ENCODE measurements around the gene AOAH. TPM values are rescaled to one million over a fixed set of nuclear protein-coding genes. Genes with fewer than 3 reads are reported as not detected.

The AOAH gene
- total RNA-seq, 4 donors from 2014 or later = 0.17 to 1.8 (median 1.6) TPM

DNA sequence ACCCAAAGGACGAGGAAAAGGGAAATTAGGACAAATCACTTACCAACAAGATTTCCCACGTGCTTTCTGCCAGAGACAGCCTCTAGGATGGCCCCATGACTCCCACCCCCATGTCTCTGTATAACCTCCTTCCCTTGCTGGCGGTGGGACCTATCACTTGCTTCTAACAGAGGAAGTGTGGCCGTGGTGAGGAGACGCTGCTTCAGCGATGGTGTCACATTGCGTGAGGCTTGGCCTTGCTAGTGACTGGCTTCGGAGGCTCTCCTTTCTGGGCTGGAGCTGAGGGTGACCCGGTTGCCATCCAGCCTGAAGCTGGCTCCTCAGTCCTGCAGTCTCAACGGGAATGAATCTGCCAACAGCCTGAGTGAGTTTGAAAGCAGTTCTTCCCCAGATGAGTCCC, 210.9 kb downstream of the AOAH start:
- H3K27ac ChIP-seq = no peak overlapping the region
- no peaks in the 10 kb centered on the region for H3K9me3 ChIP-seq
- H3K36me3 ChIP-seq = no peaks in the 10 kb centered on the region
- in situ Hi-C loops (cut with MboI; ENCODE audit: low sequenced_read_pairs in 4 of 4) = no loop called here
- DNase-seq (no peak), ATAC-seq (no peak)
- H3K4me3 ChIP-seq = no peak overlapping the region
- TF ChIP-seq, protein P1, sequence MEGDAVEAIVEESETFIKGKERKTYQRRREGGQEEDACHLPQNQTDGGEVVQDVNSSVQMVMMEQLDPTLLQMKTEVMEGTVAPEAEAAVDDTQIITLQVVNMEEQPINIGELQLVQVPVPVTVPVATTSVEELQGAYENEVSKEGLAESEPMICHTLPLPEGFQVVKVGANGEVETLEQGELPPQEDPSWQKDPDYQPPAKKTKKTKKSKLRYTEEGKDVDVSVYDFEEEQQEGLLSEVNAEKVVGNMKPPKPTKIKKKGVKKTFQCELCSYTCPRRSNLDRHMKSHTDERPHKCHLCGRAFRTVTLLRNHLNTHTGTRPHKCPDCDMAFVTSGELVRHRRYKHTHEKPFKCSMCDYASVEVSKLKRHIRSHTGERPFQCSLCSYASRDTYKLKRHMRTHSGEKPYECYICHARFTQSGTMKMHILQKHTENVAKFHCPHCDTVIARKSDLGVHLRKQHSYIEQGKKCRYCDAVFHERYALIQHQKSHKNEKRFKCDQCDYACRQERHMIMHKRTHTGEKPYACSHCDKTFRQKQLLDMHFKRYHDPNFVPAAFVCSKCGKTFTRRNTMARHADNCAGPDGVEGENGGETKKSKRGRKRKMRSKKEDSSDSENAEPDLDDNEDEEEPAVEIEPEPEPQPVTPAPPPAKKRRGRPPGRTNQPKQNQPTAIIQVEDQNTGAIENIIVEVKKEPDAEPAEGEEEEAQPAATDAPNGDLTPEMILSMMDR (IDR thresholded peaks at IDR 0.05 in 4 of 5, conservative IDR thresholded peaks at IDR 0.05 in 1 of 5) = no peak
- TF ChIP-seq POLR2A (IDR thresholded peaks at IDR 0.05) = no peak
- no peaks in the 10 kb centered on the region for H3K4me1 ChIP-seq
- intact Hi-C loops (cut with DNase I; ENCODE audit: low total_unique reads) = no loop called here
- no peaks in the 10 kb centered on the region for H3K27me3 ChIP-seq

DNA sequence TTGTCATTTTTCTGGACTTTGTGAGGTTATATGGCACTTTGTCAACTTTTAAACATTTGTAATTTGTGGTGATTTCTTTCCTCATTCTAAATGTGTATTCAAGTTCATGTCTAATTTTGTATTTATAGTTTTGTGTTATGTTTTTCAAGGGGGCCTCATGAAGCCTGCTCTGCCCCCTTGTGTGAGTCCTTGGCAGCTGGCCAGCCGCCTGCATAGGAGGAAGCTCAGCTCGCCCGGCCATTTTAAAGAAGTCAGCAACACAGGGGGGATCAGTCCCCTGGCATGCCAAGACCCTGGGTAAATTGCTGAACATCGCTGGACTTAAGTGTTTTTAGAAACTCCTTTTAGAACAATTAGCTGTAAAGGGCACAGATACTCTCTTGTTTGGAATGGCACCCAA, 211.7 kb downstream of the AOAH start:
- DNase-seq = no peak

DNA sequence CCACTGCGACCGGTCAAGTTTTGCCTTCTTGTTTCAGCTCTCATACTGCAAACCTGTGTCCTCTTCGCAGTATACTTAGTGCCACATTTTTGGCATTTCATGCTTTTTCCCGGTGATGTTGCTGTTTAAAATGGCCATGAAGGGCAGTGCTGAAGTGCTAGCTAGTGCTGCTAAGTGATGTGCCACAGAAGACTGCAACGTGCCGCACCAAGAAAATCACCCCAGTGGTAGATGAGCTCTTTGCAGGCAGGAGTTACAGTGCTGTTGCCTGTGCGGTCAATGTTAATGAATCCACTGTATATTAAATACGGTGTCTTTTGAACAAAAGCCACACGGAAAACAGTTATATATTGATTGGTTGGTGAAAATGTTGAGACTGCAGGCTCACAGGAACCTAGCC, 214.3 kb downstream of the AOAH start:
- no peak for DNase-seq
- TF ChIP-seq, protein P1 (IDR thresholded peaks at IDR 0.05 in 4 of 5, conservative IDR thresholded peaks at IDR 0.05 in 1 of 5) = no peak
- no peak for TF ChIP-seq POLR2A (IDR thresholded peaks at IDR 0.05)
- intact Hi-C loops (cut with DNase I; ENCODE audit: low total_unique reads) = no loop called here
- Histone ChIP-seq H3K4me1 (no peaks in the 10 kb centered on the region), H3K27ac (no peak overlapping the region), H3K4me3 (no peak overlapping the region), H3K27me3 (no peaks in the 10 kb centered on the region), H3K36me3 (no peaks in the 10 kb centered on the region), H3K9me3 (no peaks in the 10 kb centered on the region)
- in situ Hi-C loops (cut with MboI; ENCODE audit: low sequenced_read_pairs in 4 of 4) = no loop called here
- ATAC-seq = no peak

More for the DNA sequence above, 211.7 kb downstream of the AOAH start:
- intact Hi-C loops (cut with DNase I; ENCODE audit: low total_unique reads) (no loop called here), in situ Hi-C loops (cut with MboI; ENCODE audit: low sequenced_read_pairs in 4 of 4) (no loop called here)
- Histone ChIP-seq H3K27ac (no peak overlapping the region), H3K36me3 (no peaks in the 10 kb centered on the region), H3K9me3 (no peaks in the 10 kb centered on the region), H3K27me3 (no peaks in the 10 kb centered on the region), H3K4me3 (no peak overlapping the region), H3K4me1 (no peaks in the 10 kb centered on the region)
- ATAC-seq = no peak
- TF ChIP-seq, protein P1 (IDR thresholded peaks at IDR 0.05 in 4 of 5, conservative IDR thresholded peaks at IDR 0.05 in 1 of 5) = no peak
- TF ChIP-seq POLR2A (IDR thresholded peaks at IDR 0.05) = no peak

DNA sequence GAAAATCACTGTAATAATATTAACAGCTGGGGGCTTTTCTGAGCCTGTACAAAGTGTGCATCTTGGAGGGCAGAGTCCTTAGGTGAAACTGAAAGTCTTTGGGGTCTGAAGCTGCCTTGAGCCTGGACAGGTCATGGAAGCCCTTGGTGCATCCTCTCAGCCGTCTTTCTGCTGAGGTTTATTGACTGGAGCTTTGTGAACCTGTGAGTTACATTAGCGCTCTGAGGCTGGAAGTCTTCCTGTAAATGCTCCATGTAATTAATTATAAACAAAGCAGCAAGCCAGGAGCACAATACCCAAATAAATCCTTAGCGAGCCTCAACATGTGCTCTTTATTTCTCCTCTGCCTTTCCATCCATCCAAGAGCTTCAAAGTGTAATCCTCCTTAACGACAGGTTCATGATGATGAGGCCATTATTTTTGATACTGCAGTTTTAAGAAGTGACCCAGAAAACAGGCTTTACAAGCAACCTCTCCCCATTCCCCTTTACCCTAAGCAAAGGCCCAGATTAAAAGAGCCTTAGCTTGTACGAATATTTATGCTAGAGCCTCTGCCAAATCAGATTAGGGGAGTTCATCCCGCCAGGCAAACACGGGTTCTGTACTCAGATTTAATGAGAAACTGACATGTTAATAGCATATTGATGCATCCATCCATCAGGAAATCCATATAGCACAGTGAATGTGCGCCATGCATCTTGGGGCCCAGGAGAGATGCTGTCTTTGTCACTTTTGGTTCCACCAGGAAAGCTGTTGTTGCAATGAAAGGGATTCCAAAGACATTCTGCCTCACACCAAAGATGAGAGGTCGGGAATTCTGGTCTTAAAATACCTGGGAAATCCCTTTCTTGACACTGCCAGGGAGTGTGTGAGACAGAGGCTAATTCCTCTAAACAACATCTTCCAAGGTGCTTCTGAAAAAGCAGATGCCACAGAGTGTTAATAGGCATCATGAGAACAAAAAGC, 216.5 kb downstream of the AOAH start:
- no peak for DNase-seq
- intact Hi-C loops (cut with DNase I; ENCODE audit: low total_unique reads) = no loop called here
- no peaks in the 10 kb centered on the region for H3K36me3 ChIP-seq
- H3K9me3 ChIP-seq = no peaks in the 10 kb centered on the region
- in situ Hi-C loops (cut with MboI; ENCODE audit: low sequenced_read_pairs in 4 of 4) = no loop called here
- no peaks in the 10 kb centered on the region for H3K27me3 ChIP-seq
- H3K4me1 ChIP-seq = no peaks in the 10 kb centered on the region
- ATAC-seq = no peak
- no peak overlapping the region for H3K4me3 ChIP-seq
- no peak for TF ChIP-seq POLR2A (IDR thresholded peaks at IDR 0.05)
- TF ChIP-seq, protein P1 (IDR thresholded peaks at IDR 0.05 in 4 of 5, conservative IDR thresholded peaks at IDR 0.05 in 1 of 5) = no peak
- H3K27ac ChIP-seq = no peak overlapping the region
